Measurements from ENCODE around the gene RBM44.
"Not testable (repeated sequence)": the region's sequence is repeated elsewhere in the genome, so short reads cannot be mapped to it uniquely, and the experiment has no call there.

RBM44 gene

DNA sequence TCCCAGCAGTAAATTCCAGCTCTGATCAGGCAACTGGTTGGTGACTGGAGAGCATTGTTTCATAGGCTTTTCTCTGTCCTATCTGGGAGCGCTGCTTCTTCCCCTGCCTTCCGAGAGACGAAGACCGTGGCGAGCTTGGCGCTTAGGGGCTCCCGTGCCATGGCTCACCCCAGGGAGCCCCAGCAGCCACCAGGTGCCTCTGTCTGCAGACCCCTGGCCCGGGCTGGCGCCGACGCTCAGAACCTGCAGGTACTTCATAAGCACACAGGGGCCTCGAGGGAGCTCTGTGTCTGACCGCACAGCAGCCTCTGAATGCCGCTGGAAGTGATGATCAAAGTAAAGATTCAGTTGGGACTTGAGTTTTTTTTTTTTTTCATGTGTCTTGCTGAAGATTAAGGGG is 19.1 kb upstream of the RBM44 start:
- DNase-seq, result no peak

GRCh38 chr2:237782181-237782580 is 16.4 kb upstream of the RBM44 start:
- DNase-seq, result no peak

GRCh38 chr2:237783678-237784077 is 14.9 kb upstream of the RBM44 start:
- DNase-seq, result not testable (repeated sequence)

DNA sequence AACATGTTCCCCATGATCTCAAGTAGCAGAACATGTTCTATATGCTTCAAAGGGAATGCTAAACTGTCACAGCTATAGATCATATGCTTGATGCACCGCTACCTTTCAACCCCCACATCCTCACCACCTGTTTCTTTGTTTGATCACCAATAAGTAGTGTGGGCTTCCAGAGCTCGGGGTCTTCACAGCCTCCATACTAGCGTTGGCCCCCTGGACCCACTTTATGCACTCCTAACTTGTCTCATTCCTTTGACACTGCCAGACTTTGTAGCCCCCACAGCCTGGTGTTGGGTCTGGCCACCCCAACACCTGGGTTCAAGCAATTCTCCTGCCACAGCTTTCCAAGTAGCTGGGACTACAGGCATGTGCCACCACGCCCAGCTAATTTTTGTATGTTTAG is 11.6 kb upstream of the RBM44 start:
- no peak for DNase-seq

GRCh38 chr2:237790353-237790752 is 8.2 kb upstream of the RBM44 start:
- no peak for DNase-seq

GRCh38 chr2:237791977-237792727 is 6.4 kb upstream of the RBM44 start:
- no peak for DNase-seq

GRCh38 chr2:237797253-237797652 is 1.3 kb upstream of the RBM44 start:
- DNase-seq, result no peak

GRCh38 chr2:237799060-237799428 is 465 bp downstream of the RBM44 start:
- no peak for DNase-seq

DNA sequence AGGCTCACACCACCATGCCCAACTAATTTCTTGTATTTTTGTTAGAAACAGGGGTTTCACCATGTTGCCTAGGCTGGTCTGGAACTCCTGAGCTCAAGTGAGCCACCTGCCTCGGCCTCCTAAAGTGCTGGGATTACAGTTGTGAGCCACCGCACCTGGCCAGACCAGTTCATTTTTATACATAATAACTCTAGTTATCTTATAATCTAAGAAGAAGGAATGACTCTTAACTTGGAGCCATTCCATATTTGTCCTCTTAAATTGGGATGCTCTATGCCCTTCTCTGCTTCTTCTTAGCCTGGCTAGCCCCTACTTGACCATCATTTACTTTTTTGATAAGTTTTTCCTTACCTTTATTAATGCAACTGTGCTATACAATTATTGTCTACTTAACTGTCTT is 2.9 kb downstream of the RBM44 start:
- DNase-seq, result no peak

GRCh38 chr2:237806334-237806733 is 7.8 kb downstream of the RBM44 start:
- no peak for DNase-seq

DNA sequence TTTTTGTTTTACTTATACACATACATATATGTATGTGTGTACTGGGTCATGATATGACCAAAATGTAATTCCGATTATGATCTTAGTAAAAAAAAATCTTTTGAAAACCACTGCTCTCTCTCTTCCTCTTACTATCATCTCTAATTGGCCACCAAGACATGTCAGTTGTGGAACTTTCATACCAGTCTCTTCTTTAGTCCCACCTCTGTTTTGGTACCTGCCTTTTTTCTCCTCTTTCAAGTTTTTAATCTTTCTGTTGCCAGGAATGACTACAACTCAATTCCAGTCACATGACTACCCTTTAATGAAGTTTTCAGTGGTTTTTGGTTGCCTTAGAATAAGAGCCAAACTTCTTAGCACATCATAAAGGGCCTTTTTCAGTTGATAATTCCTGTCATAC is 17.1 kb downstream of the RBM44 start:
- DNase-seq, result no peak

- no peak for DNase-seq
Observed at GRCh38 chr2:237816531-237816930, 18.0 kb downstream of the RBM44 start.

DNA sequence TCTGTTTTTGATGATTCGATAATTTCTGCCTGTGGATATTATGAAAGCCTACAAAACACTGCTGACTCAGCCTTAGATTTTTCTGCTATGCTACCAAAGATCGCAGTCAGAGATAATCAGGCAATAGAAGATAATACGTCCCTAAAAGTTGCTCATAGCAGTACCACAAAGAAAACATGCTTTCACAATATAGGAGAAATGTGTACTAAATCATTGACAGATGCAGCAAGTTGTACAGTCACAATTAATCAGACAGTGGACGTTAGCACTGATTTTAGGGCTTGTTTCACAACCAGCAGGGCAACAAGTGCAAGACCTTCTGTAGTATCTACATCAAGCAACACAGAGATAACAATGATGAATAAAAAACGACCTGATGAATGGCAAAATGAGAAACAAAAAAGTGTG is 19.5 kb downstream of the RBM44 start:
- no peak for DNase-seq

- no peak for DNase-seq
Observed at GRCh38 chr2:237819231-237819630, 20.7 kb downstream of the RBM44 start.

- DNase-seq, result no peak
Observed at GRCh38 chr2:237820421-237820820, 21.8 kb downstream of the RBM44 start.

DNA sequence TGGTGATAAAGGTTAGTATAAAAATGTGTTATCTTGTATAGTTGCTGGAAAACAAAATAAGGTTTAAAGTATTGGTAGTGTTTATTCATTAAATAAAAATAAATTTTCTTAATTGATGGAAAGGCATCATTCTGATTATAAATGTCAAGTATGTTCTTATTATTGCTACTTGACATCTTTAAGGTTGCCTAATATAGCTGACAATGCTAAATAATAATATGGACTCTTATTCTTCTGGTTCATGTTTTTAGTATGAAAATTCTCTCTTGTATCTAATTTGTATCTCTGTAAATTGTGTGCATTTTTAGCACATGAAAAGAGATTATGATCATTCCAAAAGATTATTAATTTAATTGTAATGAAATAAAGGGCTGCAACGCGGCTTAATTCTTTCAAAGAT is 25.0 kb downstream of the RBM44 start:
- DNase-seq, result no peak

GRCh38 chr2:237824085-237824484 is 25.5 kb downstream of the RBM44 start:
- DNase-seq, result no peak

DNA sequence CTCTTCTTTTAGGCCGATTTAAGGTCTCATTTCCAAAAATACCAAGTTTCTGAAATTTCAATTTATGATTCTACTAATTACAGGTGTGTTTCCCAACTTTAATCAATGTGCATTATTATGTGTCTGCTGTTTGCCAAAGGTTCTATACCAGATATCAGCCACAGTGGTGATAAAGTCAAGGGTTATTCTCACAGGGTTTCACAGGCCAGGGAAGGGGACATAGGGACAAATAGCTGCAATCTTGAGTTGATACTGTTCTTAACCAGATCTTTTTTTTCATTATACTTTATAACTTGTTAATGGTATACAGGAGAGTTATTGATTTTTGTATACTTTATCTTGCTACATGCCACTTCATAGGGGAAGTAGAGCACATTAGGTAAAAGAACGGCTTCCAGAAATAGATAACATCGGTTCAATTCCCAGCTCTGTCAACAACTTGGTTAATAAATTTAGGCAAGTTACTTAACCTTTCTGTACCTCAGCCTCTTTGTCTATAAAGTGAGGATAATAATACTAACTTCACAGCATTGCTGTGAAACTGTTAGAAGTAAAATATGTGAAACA is 28.9 kb downstream of the RBM44 start:
- no peak for DNase-seq

- no peak for DNase-seq
Observed at GRCh38 chr2:237830522-237830921, 31.9 kb downstream of the RBM44 start.

DNA sequence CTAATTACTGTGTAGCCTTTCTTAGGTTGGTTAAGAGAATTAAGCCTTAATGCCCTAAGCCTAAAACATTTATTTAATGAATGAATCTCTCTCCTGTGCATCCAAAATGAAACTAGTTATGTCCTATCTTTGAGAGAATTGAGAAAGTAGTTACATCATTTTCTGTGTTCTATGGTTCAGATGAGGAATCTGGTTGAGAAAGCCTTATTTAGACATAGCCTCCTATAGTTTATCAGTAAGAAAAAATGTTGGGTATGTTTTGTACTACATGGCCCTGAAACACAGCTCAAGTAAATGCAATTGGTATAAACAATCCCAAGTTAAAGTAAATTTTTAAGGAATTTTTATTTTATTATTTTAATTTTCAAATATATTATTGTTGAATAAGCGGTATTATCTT is 35.0 kb downstream of the RBM44 start:
- DNase-seq, result no peak

GRCh38 chr2:237835372-237835771 is 36.8 kb downstream of the RBM44 start:
- no peak for DNase-seq

DNA sequence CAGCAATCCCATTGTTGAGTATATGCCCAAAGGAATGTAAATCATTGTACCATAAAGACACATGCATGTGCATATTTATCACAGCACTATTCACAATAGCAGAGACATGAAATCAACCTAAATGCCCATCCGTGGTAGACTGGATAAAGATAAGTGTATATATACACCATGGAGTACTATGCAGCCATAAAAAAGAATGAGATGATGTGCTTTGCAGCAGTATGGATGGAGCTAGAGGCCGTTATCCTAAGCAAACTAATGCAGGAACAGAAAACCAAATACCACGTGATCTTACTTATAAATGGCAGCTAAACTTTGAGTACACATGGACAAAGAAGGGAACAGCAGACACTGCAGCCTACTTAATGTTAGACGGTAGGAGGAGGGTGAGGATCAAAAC is 42.5 kb downstream of the RBM44 start:
- DNase-seq, result no peak

DNA sequence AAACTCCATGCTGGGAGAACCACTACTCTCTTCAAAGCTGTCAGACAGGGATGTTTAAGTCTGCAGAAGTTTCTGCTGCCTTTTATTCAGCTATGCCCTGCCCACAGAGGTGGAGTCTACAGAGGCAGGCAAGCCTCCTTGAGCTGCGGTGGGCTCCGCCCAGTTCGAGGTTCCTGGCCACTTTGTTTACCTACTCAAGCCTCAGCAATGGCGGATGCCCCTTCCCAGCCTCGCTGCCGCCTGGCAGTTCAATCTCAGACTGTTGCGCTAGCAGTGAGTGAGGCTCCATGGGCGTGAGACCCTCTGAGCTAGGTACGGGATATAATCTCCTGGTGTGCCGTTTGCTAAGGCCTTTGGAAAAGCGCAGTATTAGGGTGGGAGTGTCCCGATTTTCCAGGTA is 50.4 kb downstream of the RBM44 start:
- DNase-seq, result not testable (repeated sequence)

- no peak for DNase-seq
Observed at GRCh38 chr2:237854295-237854694, 55.7 kb downstream of the RBM44 start.

DNA sequence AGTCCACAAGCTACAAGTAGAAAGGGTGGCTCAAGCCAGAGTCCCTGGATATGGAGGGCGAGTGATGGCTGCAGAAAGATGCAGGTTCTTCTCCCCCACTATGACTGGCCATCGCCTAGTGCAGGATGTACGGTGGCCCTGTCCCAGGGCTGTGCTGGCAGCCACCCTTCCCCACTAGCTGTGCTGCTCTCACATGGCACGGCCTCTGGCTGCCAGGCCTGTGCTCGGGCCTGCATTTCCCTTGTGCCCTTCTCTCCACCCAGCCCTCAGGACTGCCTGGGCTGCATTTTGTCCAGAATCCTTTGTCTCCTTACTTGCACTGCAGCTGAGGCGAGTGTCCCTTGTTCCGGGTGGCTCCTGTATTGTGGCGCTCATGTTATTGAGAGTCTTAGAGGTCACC is 59.2 kb downstream of the RBM44 start:
- DNase-seq, result no peak

Data from SHP77 treated with DMSO at 0.1 percent for 48 hours (cell line).